Heart right ventricle (tissue), 16 donors: ENCODE measurements around the gene ZNF304. TPM values are rescaled to one million over a fixed set of nuclear protein-coding genes. Genes with fewer than 3 reads are reported as not detected.
A peak's percentile ranks its signal among the peaks of the same experiment; 100 is the strongest.

ENCODE experiments used
- ATAC-seq, 8 donors: fragments of 200-7000 bp; cut with Tn5 transposase; one replicate each; pipeline ENCODE4 v1.9.1; 2020; ENCODE audit warnings: mild to moderate bottlenecking in 8 of 8, moderate library complexity in 8 of 8, moderate number of reproducible peaks in 1 of 8
- DNase-seq, 2 donors: peaks; one replicate each; pipeline ENCODE4 v3.0.0-alpha.2; 2020
- H3K27ac ChIP-seq, 10 donors: fragments of 200-600 bp; sonication (generic) in 2 of 10; one replicate each; pipeline versions ENCODE4 v1.5.0 to v1.8.0; 2020 to 2022; ENCODE audit warnings: mild to moderate bottlenecking in 3 of 10
- H3K27me3 ChIP-seq, 7 donors: fragments of 200-600 bp; one replicate each; pipeline ENCODE4 v1.8.0; 2021 to 2022; ENCODE audit warnings: mild to moderate bottlenecking in 2 of 7
- H3K36me3 ChIP-seq, 9 donors: fragments of 200-600 bp; sonication (generic) in 1 of 9; one replicate each; pipeline versions ENCODE4 v1.5.0 to v1.8.0; 2020 to 2022; ENCODE audit warnings: mild to moderate bottlenecking in 2 of 9
- H3K4me1 ChIP-seq, 9 donors: fragments of 200-600 bp; sonication (generic) in 1 of 9; one replicate each; pipeline versions ENCODE4 v1.5.0 to v1.8.0; 2020 to 2022; ENCODE audit warnings: mild to moderate bottlenecking in 4 of 9
- H3K4me3 ChIP-seq, 10 donors: fragments of 200-600 bp; sonication (generic) in 2 of 10; one replicate each; pipeline versions ENCODE4 v1.5.0 to v1.8.0; 2020 to 2022; ENCODE audit warnings: mild to moderate bottlenecking in 7 of 10, moderate library complexity in 2 of 10
- H3K9me3 ChIP-seq, 11 donors: fragments of 200-600 bp in 10 of 11; sonication (generic) in 2 of 11; one replicate each; pipeline versions ENCODE4 v1.5.0 to v1.8.0; 2013 to 2022; ENCODE audit warnings: mild to moderate bottlenecking in 2 of 11, control low read depth in 1 of 11, moderate library complexity in 1 of 11
- CTCF ChIP-seq, 9 donors: fragments of 200-600 bp; sonication (generic) in 2 of 9; IDR thresholded peaks; one replicate each; pipeline versions ENCODE4 v1.5.0 to v1.8.0; 2021 to 2022; ENCODE audit warnings: antibody characterized with exemption in 9 of 9, mild to moderate bottlenecking in 5 of 9, moderate library complexity in 1 of 9
- WGBS, 2 donors: extraction: QIAGEN DNeasy Blood & Tissue Kit; methylation state at CpG; one replicate each; pipeline ENCODE4 v1.1.7; 2013; ENCODE audit warnings: inconsistent platforms in 1 of 2; 5-methylcytosine and 5-hydroxymethylcytosine counted together
- intact Hi-C, 10 donors: fragments of 100-400 bp; cut with DNase I; formaldehyde crosslinking; loops; one replicate each; pipeline versions ENCODE4 v1.11.1 to v1.14.2; 2022
- polyA plus RNA-seq, 2 donors: library from polyadenylated mRNA; stranded (reverse); fragments of 200-250 nt; gene quantifications; one replicate each; pipeline ENCODE4 v1.2.3, GENCODE V29; 2013
- total RNA-seq, 10 donors: library from RNA; stranded (reverse); fragmentation: NEBNext Ultra II Directional in 3 of 10; extraction: Animal tissue kit (Norgen Biotek cat#: 25700) in 3 of 10; gene quantifications; one replicate each; pipeline versions ENCODE4 v1.2.1 to v1.2.4, GENCODE V29; 2021 to 2023
- donor health status: Arrhythmogenic right ventricular cardiomyopathy.
- donor health status: ischemic (EF 13 %, LVEDD 7.1; RV severe dilation, severe dysfunction).
- donor health status: healthy with polysubstance abuse.
- donor health status: DM: no; HTN: yes; CAD: no.
- donor health status: DM: no; HTN: no; CAD: no.
- donor health status: ischemic (EF 25% LVEDD 6.9; RV normal size, moderate dysfunction).
- donor health status: ischemic (EF 25% LVEDD 5.7; RV mildly dilated, moderate dysfunction).
- donor health status: healthy.
- donor health status: DM: yes; HTN: yes; CAD: no.
- donor health status: Ischemic cardiomyopathy.
- donor health status: ischemic (EF 35%, LVEDD 5.7; RV mildly dilated, moderate dysfunction).
- donor health status: nonischemic (EF 11% LVEDD 7.7; RV severe dilation, severe dysfunction).
- donor health status: DM: yes; HTN: yes; CAD: no.
- donor health status: PGD.
- donor health status: ischemic (EF 29% LVEDD 5.4; RV normal size, mild dysfunction).
- donor health status: nonischemic (EF 23%, LVEDD 6.1; RV moderate dilation, normal function).

Gene ZNF304
- total and polyA plus RNA-seq, 12 donors, result 3.4 to 15.7 (median 11.2) TPM

- Histone ChIP-seq H3K4me1 (peaks cover 0 to 27% (median 9%) of the 10 kb centered on the region in 9 donors), H3K9me3 (peaks cover 0 to 19% (median 0%) of the 10 kb centered on the region in 11 donors), H3K4me3 (no peak overlapping the region), H3K36me3 (no peaks in the 10 kb centered on the region), H3K27ac (peak overlapping the region; percentile 55 to 88 (median 80)), H3K27me3 (no peaks in the 10 kb centered on the region)
- no peak for TF ChIP-seq CTCF (IDR thresholded peaks at IDR 0.05)
- ATAC-seq, result peak; percentile 80 to 95 (median 94)
- WGBS, 2 donors, result 39 to 42% methylated on average over 3 of the region's 3 CpGs
- intact Hi-C loops, result no loop called here
- peak in 1 of 2 donors; percentile 22 for DNase-seq
Observed at GRCh38 chr19:57338877-57339276, 12.2 kb upstream of the ZNF304 start.

- DNase-seq (no peak), ATAC-seq (no peak)
- H3K4me3 ChIP-seq, result no peak overlapping the region
- intact Hi-C loops, result no loop called here
- H3K9me3 ChIP-seq, result peaks cover 0 to 3% (median 0%) of the 10 kb centered on the region in 11 donors
- TF ChIP-seq CTCF (IDR thresholded peaks at IDR 0.05), result no peak
- H3K36me3 ChIP-seq, result no peaks in the 10 kb centered on the region
- 79% methylated on average over 6 of the region's 6 CpGs for WGBS, 2 donors
- no peak overlapping the region for H3K27ac ChIP-seq
- no peaks in the 10 kb centered on the region for H3K27me3 ChIP-seq
- peaks cover 0 to 14% (median 6%) of the 10 kb centered on the region in 9 donors for H3K4me1 ChIP-seq
Observed at GRCh38 chr19:57342582-57342981, 8.5 kb upstream of the ZNF304 start.

- Histone ChIP-seq H3K9me3 (peaks cover 0 to 4% (median 0%) of the 10 kb centered on the region in 11 donors), H3K27me3 (no peaks in the 10 kb centered on the region), H3K27ac (no peak overlapping the region), H3K4me1 (peaks cover 0 to 23% (median 20%) of the 10 kb centered on the region in 9 donors), H3K36me3 (peaks cover 0 to 8% (median 0%) of the 10 kb centered on the region in 9 donors), H3K4me3 (no peak overlapping the region)
- TF ChIP-seq CTCF (IDR thresholded peaks at IDR 0.05), result no peak
- intact Hi-C loops, result no loop called here
- ATAC-seq, result no peak
- 63% methylated on average over 3 of the region's 3 CpGs for WGBS, 2 donors
- DNase-seq, result no peak
Observed at GRCh38 chr19:57348136-57348535, 2.9 kb upstream of the ZNF304 start.

- Histone ChIP-seq H3K27me3 (no peaks in the 10 kb centered on the region), H3K36me3 (peaks cover 0 to 45% (median 30%) of the 10 kb centered on the region in 9 donors), H3K4me1 (peaks cover 0 to 45% (median 25%) of the 10 kb centered on the region in 9 donors), H3K27ac (peak overlapping the region in 9 of 10 donors; percentile 81 to 94 (median 90)), H3K9me3 (peaks cover 0 to 38% (median 3%) of the 10 kb centered on the region in 11 donors), H3K4me3 (peak overlapping the region; percentile 77 to 100 (median 92))
- WGBS, 2 donors, result 14 to 16% methylated on average over 7 of the region's 7 CpGs
- intact Hi-C loops, result loop anchor here in 4 of 10 donors (1.0 to 5.0 kb wide), 4 partner anchors 11 to 112 kb away; partner anchors contain the start of genes ZNF460 (in 2 of the 4), ZNF805 (in 2 of the 4), TRAPPC2B (in 1 of the 4) and ZNF547 (in 1 of the 4)
- DNase-seq (no peak), ATAC-seq (peak in 6 of 8 donors; percentile 2 to 24 (median 19))
- TF ChIP-seq CTCF (IDR thresholded peaks at IDR 0.05), result no peak
Observed at GRCh38 chr19:57351867-57352266, 796 bp downstream of the ZNF304 start.
